ENCODE results near the gene PHC2. TPM values are rescaled to one million over a fixed set of nuclear protein-coding genes. Genes with fewer than 3 reads are reported as not detected.

Gene PHC2
- total RNA-seq, 1 experiment from 2014 or later, result 9.4 TPM

DNA sequence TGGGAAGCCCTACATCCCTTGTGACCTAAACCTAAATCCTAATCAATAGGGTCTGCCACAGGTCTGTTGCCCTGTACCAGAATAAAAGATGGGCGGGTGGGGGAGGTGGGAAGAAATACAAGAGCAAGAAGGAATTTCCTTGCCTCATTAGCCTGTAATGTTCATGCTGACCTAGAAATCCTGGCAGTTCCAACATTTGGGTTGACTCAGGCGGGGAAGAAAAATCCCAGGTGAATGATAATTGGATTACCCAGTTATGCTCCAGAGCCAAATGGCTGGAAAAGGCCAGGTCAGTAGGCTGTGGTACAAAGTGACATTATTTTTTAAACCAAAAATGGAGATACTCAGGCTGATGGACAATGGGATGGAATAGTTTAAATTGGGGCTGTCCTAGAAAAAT lies 82.7 kb downstream of the PHC2 start:
- no peak overlapping the region for H3K27ac ChIP-seq (ENCODE audit: insufficient read length, low read depth, low read length)
- H4K91ac ChIP-seq (ENCODE audit: insufficient read length, low read depth, low read length), result no peak overlapping the region
- no peak overlapping the region for H3K14ac ChIP-seq (ENCODE audit: insufficient read depth, low read length)
- no peaks in the 10 kb centered on the region; the same call in 1 of the 2 replicates for H3K4me1 ChIP-seq (ENCODE audit: insufficient read depth, low read length)
- H3K9me3 ChIP-seq (ENCODE audit: control insufficient read depth, low read depth, low read length), result no peaks in the 10 kb centered on the region
- H3K4me2 ChIP-seq (ENCODE audit: insufficient read depth, insufficient read length, low read length), result peak overlapping the region; percentile 54
- no peak overlapping the region for H3K23ac ChIP-seq (ENCODE audit: insufficient read length, low read depth, low read length)
- no peaks in the 10 kb centered on the region for H3K79me2 ChIP-seq (ENCODE audit: insufficient read depth, low read length)
- Mint-ChIP-seq H3K4me3 (peak overlapping the region; percentile 76 to 79), H3K4me1 (peaks cover 41 to 55% of the 10 kb centered on the region in 2 experiments), H3K9me3 (peaks cover 0 to 3% of the 10 kb centered on the region in 2 experiments; a peak in 2 of 5 replicates), H3K27ac (no peak overlapping the region), H3K36me3 (ENCODE audit: insufficient read depth in 1 of 3, low read depth in 3 of 3) (no peaks in the 10 kb centered on the region; a peak in 1 of 7 replicates), H3K27me3 (ENCODE audit: low read depth) (peaks cover 87% of the 10 kb centered on the region)
- no peak overlapping the region for H4K5ac ChIP-seq (ENCODE audit: insufficient read length, low read depth, low read length)
- peaks cover 12% of the 10 kb centered on the region for H3K23me2 ChIP-seq (ENCODE audit: insufficient read length, low read depth, low read length, poor library complexity, severe bottlenecking)
- no peak overlapping the region for H2BK5ac ChIP-seq (ENCODE audit: insufficient read length, low read length)
- WGBS (ENCODE audit: extremely low coverage, insufficient read length, low lambda C conversion rate), result no CpG with 5 or more reads among the region's 2 CpGs
- no peak overlapping the region for H2BK12ac ChIP-seq (ENCODE audit: insufficient read length, low read depth, low read length)
- H2BK20ac ChIP-seq (ENCODE audit: low read depth, low read length, poor library complexity, severe bottlenecking), result no peak overlapping the region
- DNase-seq, result no peak
- no peaks in the 10 kb centered on the region for H4K20me1 ChIP-seq (ENCODE audit: control insufficient read depth, insufficient read depth, insufficient read length)
- H2AFZ ChIP-seq (ENCODE audit: low read length), result no peak overlapping the region
- H3K56ac ChIP-seq (ENCODE audit: insufficient read length, low read depth, low read length), result no peak overlapping the region
- H2BK15ac ChIP-seq (ENCODE audit: low read depth, low read length), result no peak overlapping the region
- no peak overlapping the region for H4K8ac ChIP-seq (replicated peaks; ENCODE audit: insufficient read length, low read depth, low read length)
- H2AK5ac ChIP-seq (ENCODE audit: insufficient read length, low read length), result no peak overlapping the region
- no peak overlapping the region for H3K9ac ChIP-seq (ENCODE audit: extremely low read depth, insufficient read length, low read length)
- H3K18ac ChIP-seq (ENCODE audit: insufficient read length, low read depth, low read length), result no peak overlapping the region
- no peaks in the 10 kb centered on the region for H3K79me1 ChIP-seq (ENCODE audit: insufficient read depth, low read depth, low read length, poor library complexity, severe bottlenecking)
- H2BK120ac ChIP-seq (ENCODE audit: low read depth, low read length, poor library complexity, severe bottlenecking), result no peak overlapping the region
- H3T11ph ChIP-seq (ENCODE audit: low read length), result no peak overlapping the region
- H3K27me3 ChIP-seq (ENCODE audit: insufficient read depth, low read length), result peaks cover 41% of the 10 kb centered on the region
- TF ChIP-seq, protein P1, sequence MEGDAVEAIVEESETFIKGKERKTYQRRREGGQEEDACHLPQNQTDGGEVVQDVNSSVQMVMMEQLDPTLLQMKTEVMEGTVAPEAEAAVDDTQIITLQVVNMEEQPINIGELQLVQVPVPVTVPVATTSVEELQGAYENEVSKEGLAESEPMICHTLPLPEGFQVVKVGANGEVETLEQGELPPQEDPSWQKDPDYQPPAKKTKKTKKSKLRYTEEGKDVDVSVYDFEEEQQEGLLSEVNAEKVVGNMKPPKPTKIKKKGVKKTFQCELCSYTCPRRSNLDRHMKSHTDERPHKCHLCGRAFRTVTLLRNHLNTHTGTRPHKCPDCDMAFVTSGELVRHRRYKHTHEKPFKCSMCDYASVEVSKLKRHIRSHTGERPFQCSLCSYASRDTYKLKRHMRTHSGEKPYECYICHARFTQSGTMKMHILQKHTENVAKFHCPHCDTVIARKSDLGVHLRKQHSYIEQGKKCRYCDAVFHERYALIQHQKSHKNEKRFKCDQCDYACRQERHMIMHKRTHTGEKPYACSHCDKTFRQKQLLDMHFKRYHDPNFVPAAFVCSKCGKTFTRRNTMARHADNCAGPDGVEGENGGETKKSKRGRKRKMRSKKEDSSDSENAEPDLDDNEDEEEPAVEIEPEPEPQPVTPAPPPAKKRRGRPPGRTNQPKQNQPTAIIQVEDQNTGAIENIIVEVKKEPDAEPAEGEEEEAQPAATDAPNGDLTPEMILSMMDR (conservative IDR thresholded peaks at IDR 0.05), result no peak
- no peak overlapping the region for H3K4ac ChIP-seq (ENCODE audit: low read depth, low read length)

Data from H9 (cell line).